Right lobe of liver (tissue), 4 donors: ENCODE measurements around the gene PCDHB9.
"Not testable (repeated sequence)": the region's sequence is repeated elsewhere in the genome, so short reads cannot be mapped to it uniquely, and the experiment has no call there.

Source experiments
- POLR2A ChIP-seq: fragments of 450-650 bp; IDR thresholded peaks from one replicate; pipeline ENCODE4 v1.6.1; 2017; ENCODE audit warnings: antibody characterized with exemption, mild to moderate bottlenecking
- TF ChIP-seq, protein P1 (sequence below), 4 donors: fragments of 200-600 bp in 3 of 4; fragments of 450-650 bp in 1 of 4; IDR thresholded peaks; one replicate each; pipeline versions ENCODE4 v1.5.1 to v1.8.0; 2016 to 2022; ENCODE audit warnings: antibody characterized with exemption in 4 of 4, mild to moderate bottlenecking in 2 of 4
- donor health status: DM: no; HTN: no; CAD: no.
- donor health status: DM: no; HTN: no; CAD: no.
- donor health status: DM: no; HTN: yes; CAD: no.

DNA sequence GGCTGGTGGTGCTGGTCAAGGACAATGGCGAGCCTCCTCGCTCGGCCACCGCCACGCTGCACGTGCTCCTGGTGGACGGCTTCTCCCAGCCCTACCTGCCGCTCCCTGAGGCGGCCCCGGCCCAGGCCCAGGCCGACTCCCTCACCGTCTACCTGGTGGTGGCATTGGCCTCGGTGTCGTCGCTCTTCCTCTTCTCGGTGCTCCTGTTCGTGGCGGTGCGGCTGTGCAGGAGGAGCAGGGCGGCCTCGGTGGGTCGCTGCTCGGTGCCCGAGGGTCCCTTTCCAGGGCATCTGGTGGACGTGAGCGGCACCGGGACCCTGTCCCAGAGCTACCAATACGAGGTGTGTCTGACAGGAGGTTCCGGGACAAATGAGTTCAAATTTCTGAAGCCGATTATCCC lies 38.5 kb downstream of the PCDHB9 start:
- TF ChIP-seq, protein P1, sequence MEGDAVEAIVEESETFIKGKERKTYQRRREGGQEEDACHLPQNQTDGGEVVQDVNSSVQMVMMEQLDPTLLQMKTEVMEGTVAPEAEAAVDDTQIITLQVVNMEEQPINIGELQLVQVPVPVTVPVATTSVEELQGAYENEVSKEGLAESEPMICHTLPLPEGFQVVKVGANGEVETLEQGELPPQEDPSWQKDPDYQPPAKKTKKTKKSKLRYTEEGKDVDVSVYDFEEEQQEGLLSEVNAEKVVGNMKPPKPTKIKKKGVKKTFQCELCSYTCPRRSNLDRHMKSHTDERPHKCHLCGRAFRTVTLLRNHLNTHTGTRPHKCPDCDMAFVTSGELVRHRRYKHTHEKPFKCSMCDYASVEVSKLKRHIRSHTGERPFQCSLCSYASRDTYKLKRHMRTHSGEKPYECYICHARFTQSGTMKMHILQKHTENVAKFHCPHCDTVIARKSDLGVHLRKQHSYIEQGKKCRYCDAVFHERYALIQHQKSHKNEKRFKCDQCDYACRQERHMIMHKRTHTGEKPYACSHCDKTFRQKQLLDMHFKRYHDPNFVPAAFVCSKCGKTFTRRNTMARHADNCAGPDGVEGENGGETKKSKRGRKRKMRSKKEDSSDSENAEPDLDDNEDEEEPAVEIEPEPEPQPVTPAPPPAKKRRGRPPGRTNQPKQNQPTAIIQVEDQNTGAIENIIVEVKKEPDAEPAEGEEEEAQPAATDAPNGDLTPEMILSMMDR (IDR thresholded peaks at IDR 0.05) = not testable (repeated sequence)
- TF ChIP-seq POLR2A = not testable (repeated sequence)
